ENCODE measurements around the gene QKI. TPM values are rescaled to one million over a fixed set of nuclear protein-coding genes. Genes with fewer than 3 reads are reported as not detected.

The QKI gene
- total and polyA plus RNA-seq, 10 of the 15 experiments (the other 5 are each of a cell fraction or from before 2014, with no cell fraction given), result 4.7 to 72.5 (median 38.9) TPM

GRCh38 chr6:163413345-163414116 lies 987 bp upstream of the QKI start (continued):
- TF ChIP-seq, protein P1, sequence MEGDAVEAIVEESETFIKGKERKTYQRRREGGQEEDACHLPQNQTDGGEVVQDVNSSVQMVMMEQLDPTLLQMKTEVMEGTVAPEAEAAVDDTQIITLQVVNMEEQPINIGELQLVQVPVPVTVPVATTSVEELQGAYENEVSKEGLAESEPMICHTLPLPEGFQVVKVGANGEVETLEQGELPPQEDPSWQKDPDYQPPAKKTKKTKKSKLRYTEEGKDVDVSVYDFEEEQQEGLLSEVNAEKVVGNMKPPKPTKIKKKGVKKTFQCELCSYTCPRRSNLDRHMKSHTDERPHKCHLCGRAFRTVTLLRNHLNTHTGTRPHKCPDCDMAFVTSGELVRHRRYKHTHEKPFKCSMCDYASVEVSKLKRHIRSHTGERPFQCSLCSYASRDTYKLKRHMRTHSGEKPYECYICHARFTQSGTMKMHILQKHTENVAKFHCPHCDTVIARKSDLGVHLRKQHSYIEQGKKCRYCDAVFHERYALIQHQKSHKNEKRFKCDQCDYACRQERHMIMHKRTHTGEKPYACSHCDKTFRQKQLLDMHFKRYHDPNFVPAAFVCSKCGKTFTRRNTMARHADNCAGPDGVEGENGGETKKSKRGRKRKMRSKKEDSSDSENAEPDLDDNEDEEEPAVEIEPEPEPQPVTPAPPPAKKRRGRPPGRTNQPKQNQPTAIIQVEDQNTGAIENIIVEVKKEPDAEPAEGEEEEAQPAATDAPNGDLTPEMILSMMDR (IDR thresholded peaks at IDR 0.05 in 2 of 3, conservative IDR thresholded peaks at IDR 0.05 in 1 of 3; ENCODE audit: control insufficient read depth in 2 of 3, extremely low read depth in 1 of 3, insufficient read depth in 1 of 3, low read depth in 3 of 3, low read length in 3 of 3), result no peak
- TF ChIP-seq CREM (IDR thresholded peaks at IDR 0.05; ENCODE audit: low read depth) (peak; percentile 51), YBX1 (IDR thresholded peaks at IDR 0.05) (no peak), SMAD5 (IDR thresholded peaks at IDR 0.05; ENCODE audit: low read depth) (peak; percentile 38; the same call in 1 of the 2 replicates), GATAD2B (conservative IDR thresholded peaks at IDR 0.05; ENCODE audit: low read depth) (peak; percentile 100), SREBF1 (IDR thresholded peaks at IDR 0.05; ENCODE audit: low read length) (no peak), MAX (IDR thresholded peaks at IDR 0.05; ENCODE audit: low read depth, low read length) (peak; percentile 87), CEBPB (IDR thresholded peaks at IDR 0.05; ENCODE audit: borderline replicate concordance in 1 of 2, low read depth in 2 of 2, low read length in 2 of 2) (0 out of 4 replicates have a peak, but pooled peaks of 1 of the 2 experiments have one; percentile 28), PML (IDR thresholded peaks at IDR 0.05; ENCODE audit: low read length) (peak; percentile 62; the same call in 1 of the 2 replicates)
- TF ChIP-seq, protein P2, sequence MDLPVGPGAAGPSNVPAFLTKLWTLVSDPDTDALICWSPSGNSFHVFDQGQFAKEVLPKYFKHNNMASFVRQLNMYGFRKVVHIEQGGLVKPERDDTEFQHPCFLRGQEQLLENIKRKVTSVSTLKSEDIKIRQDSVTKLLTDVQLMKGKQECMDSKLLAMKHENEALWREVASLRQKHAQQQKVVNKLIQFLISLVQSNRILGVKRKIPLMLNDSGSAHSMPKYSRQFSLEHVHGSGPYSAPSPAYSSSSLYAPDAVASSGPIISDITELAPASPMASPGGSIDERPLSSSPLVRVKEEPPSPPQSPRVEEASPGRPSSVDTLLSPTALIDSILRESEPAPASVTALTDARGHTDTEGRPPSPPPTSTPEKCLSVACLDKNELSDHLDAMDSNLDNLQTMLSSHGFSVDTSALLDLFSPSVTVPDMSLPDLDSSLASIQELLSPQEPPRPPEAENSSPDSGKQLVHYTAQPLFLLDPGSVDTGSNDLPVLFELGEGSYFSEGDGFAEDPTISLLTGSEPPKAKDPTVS (IDR thresholded peaks at IDR 0.05; ENCODE audit: low read depth, low read length), result no peak
- TF ChIP-seq, protein P3, sequence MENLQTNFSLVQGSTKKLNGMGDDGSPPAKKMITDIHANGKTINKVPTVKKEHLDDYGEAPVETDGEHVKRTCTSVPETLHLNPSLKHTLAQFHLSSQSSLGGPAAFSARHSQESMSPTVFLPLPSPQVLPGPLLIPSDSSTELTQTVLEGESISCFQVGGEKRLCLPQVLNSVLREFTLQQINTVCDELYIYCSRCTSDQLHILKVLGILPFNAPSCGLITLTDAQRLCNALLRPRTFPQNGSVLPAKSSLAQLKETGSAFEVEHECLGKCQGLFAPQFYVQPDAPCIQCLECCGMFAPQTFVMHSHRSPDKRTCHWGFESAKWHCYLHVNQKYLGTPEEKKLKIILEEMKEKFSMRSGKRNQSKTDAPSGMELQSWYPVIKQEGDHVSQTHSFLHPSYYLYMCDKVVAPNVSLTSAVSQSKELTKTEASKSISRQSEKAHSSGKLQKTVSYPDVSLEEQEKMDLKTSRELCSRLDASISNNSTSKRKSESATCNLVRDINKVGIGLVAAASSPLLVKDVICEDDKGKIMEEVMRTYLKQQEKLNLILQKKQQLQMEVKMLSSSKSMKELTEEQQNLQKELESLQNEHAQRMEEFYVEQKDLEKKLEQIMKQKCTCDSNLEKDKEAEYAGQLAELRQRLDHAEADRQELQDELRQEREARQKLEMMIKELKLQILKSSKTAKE (IDR thresholded peaks at IDR 0.05; ENCODE audit: low read depth, poor library complexity, severe bottlenecking), result no peak
- TF ChIP-seq, protein P4, sequence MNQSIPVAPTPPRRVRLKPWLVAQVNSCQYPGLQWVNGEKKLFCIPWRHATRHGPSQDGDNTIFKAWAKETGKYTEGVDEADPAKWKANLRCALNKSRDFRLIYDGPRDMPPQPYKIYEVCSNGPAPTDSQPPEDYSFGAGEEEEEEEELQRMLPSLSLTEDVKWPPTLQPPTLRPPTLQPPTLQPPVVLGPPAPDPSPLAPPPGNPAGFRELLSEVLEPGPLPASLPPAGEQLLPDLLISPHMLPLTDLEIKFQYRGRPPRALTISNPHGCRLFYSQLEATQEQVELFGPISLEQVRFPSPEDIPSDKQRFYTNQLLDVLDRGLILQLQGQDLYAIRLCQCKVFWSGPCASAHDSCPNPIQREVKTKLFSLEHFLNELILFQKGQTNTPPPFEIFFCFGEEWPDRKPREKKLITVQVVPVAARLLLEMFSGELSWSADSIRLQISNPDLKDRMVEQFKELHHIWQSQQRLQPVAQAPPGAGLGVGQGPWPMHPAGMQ (IDR thresholded peaks at IDR 0.05; ENCODE audit: borderline replicate concordance), result no peak
- TF ChIP-seq, protein P5, sequence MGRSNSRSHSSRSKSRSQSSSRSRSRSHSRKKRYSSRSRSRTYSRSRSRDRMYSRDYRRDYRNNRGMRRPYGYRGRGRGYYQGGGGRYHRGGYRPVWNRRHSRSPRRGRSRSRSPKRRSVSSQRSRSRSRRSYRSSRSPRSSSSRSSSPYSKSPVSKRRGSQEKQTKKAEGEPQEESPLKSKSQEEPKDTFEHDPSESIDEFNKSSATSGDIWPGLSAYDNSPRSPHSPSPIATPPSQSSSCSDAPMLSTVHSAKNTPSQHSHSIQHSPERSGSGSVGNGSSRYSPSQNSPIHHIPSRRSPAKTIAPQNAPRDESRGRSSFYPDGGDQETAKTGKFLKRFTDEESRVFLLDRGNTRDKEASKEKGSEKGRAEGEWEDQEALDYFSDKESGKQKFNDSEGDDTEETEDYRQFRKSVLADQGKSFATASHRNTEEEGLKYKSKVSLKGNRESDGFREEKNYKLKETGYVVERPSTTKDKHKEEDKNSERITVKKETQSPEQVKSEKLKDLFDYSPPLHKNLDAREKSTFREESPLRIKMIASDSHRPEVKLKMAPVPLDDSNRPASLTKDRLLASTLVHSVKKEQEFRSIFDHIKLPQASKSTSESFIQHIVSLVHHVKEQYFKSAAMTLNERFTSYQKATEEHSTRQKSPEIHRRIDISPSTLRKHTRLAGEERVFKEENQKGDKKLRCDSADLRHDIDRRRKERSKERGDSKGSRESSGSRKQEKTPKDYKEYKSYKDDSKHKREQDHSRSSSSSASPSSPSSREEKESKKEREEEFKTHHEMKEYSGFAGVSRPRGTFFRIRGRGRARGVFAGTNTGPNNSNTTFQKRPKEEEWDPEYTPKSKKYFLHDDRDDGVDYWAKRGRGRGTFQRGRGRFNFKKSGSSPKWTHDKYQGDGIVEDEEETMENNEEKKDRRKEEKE (IDR thresholded peaks at IDR 0.05), result no peak
